IMR-90 (cell line): ENCODE results near the gene CEP43. TPM values are rescaled to one million over a fixed set of nuclear protein-coding genes. Genes with fewer than 3 reads are reported as not detected.

Source experiments
- ATAC-seq: fragments of 200-7000 bp; cut with Tn5 transposase; 2 replicates; pipeline ENCODE4 v1.9.1; 2020; ENCODE audit warnings: low read depth, mild to moderate bottlenecking, moderate library complexity
- BruUV-seq: library from RNA; stranded (reverse); fragments of 400-500 nt; replicated peaks from 2 replicates; lab custom pipeline; 2021; lab: Mats Ljungman, UMichigan
- CTCF ChIA-PET: fragments of 300-600 bp; formaldehyde crosslinking; extraction: SDS; loops from one replicate; lab custom pipeline; 2021; ENCODE audit warnings: antibody characterized with exemption; lab: Yijun Ruan, JAX
- POLR2A ChIA-PET: fragments of 300-600 bp; sonication (Branson Sonifier 250); formaldehyde crosslinking; loops from one replicate; lab custom pipeline; 2022; ENCODE audit warnings: antibody characterized with exemption; ENCODE audit not compliant: unreplicated experiment; lab: Charles Lee
- DNase-seq: peaks from one replicate; pipeline ENCODE4 v3.0.0; 2013
- H2AFZ ChIP-seq: replicated peaks from 2 replicates; pipeline ENCODE3; 2013; ENCODE audit warnings: low read length, mild to moderate bottlenecking; ENCODE audit not compliant: poor library complexity
- H2AK5ac ChIP-seq: 2 replicates; pipeline ENCODE4 v1.6.1; 2013; ENCODE audit warnings: low read depth, low read length, inconsistent platforms
- H2AK9ac ChIP-seq: replicated peaks from 2 replicates; pipeline ENCODE3; 2013; ENCODE audit warnings: mild to moderate bottlenecking, low read depth, low read length, moderate library complexity; ENCODE audit not compliant: poor library complexity
- H2BK120ac ChIP-seq: 2 replicates; pipeline ENCODE4 v1.6.1; 2013; ENCODE audit warnings: low read depth, low read length, inconsistent platforms
- H2BK15ac ChIP-seq: 3 replicates; pipeline ENCODE4 v1.6.1; 2013; ENCODE audit warnings: low read depth, low read length, inconsistent platforms
- H2BK20ac ChIP-seq: 2 replicates; pipeline ENCODE4 v1.6.1; 2013; ENCODE audit warnings: low read depth, mild to moderate bottlenecking, inconsistent platforms, low read length, moderate library complexity
- H2BK5ac ChIP-seq: 2 replicates; pipeline ENCODE4 v1.6.1; 2013; ENCODE audit warnings: mild to moderate bottlenecking, low read depth, low read length, inconsistent platforms; ENCODE audit not compliant: poor library complexity, severe bottlenecking
- H3K14ac ChIP-seq: replicated peaks from 2 replicates; pipeline ENCODE4 v1.6.1; 2013; ENCODE audit warnings: low read depth, low read length, inconsistent platforms
- H3K18ac ChIP-seq: 2 replicates; pipeline ENCODE4 v1.6.1; 2013; ENCODE audit warnings: low read depth, low read length, control low read depth
- H3K23ac ChIP-seq: 2 replicates; pipeline ENCODE4 v1.6.1; 2013; ENCODE audit warnings: low read depth, low read length, inconsistent platforms
- H3K27ac ChIP-seq: 2 replicates; pipeline ENCODE4 v1.5.1; 2013; ENCODE audit warnings: mild to moderate bottlenecking, control low read depth, low read length; ENCODE audit not compliant: insufficient read depth
- H3K27me3 ChIP-seq: 2 replicates; pipeline ENCODE4 v1.6.1; 2013; ENCODE audit warnings: low read length; ENCODE audit not compliant: control insufficient read depth, insufficient read depth
- H3K36me3 ChIP-seq: 2 replicates; pipeline ENCODE4 v1.6.1; 2013; ENCODE audit warnings: low read length, mixed read lengths; ENCODE audit not compliant: control insufficient read depth, insufficient read depth
- H3K4ac ChIP-seq: 2 replicates; pipeline ENCODE4 v1.6.1; 2013; ENCODE audit warnings: low read depth, low read length, inconsistent platforms
- H3K4me1 ChIP-seq: 2 replicates; pipeline ENCODE4 v1.6.1; 2013; ENCODE audit warnings: low read length, mixed read lengths; ENCODE audit not compliant: control insufficient read depth, insufficient read depth
- H3K4me2 ChIP-seq: 2 replicates; pipeline ENCODE4 v1.6.1; 2013; ENCODE audit warnings: low read depth, mild to moderate bottlenecking, control low read depth, low read length, moderate library complexity
- H3K4me3 ChIP-seq: 2 replicates; pipeline ENCODE4 v1.5.1; 2013; ENCODE audit warnings: low read depth, mild to moderate bottlenecking, control low read depth, low read length, moderate library complexity; ENCODE audit not compliant: insufficient read depth
- H3K56ac ChIP-seq: 2 replicates; pipeline ENCODE4 v1.6.1; 2013; ENCODE audit warnings: low read length, inconsistent platforms; ENCODE audit not compliant: insufficient read depth; ENCODE audit errors: extremely low read depth
- H3K79me1 ChIP-seq, 2 experiments: 2 replicates each; pipeline ENCODE4 v1.6.1; 2013; ENCODE audit warnings: low read length in 2 of 2, inconsistent platforms in 1 of 2, low read depth in 1 of 2
- H3K9ac ChIP-seq: 2 replicates; pipeline ENCODE4 v1.6.1; 2013; ENCODE audit warnings: low read depth, low read length, control low read depth
- H3K9me1 ChIP-seq: 2 replicates; pipeline ENCODE4 v1.6.1; 2013; ENCODE audit warnings: low read length, inconsistent platforms; ENCODE audit not compliant: insufficient read depth
- H3K9me3 ChIP-seq: 2 replicates; pipeline ENCODE4 v1.6.1; 2013; ENCODE audit warnings: low read length; ENCODE audit not compliant: control insufficient read depth, insufficient read depth
- H4K20me1 ChIP-seq: 2 replicates; pipeline ENCODE4 v1.6.1; 2013; ENCODE audit warnings: low read length, inconsistent platforms; ENCODE audit not compliant: insufficient read depth
- H4K5ac ChIP-seq: 2 replicates; pipeline ENCODE4 v1.6.1; 2013; ENCODE audit warnings: mild to moderate bottlenecking, low read depth, low read length, control low read depth
- H4K8ac ChIP-seq, 2 experiments: 2 replicates each; pipeline ENCODE4 v1.6.1; 2013; ENCODE audit warnings: low read depth in 2 of 2, low read length in 2 of 2, control low read depth in 1 of 2, inconsistent platforms in 1 of 2
- H4K91ac ChIP-seq: 2 replicates; pipeline ENCODE4 v1.6.1; 2013; ENCODE audit warnings: low read depth, low read length, inconsistent platforms; ENCODE audit not compliant: insufficient read depth
- WGBS, 2 experiments: methylation state at CpG; one replicate each; pipeline versions ENCODE4 v1.1.5 to v1.1.7; 2013; ENCODE audit warnings: missing lambda C conversion rate in 2 of 2; ENCODE audit not compliant: insufficient read length in 1 of 2; ENCODE audit errors: extremely low coverage in 2 of 2; 5-methylcytosine and 5-hydroxymethylcytosine counted together
- dilution Hi-C: fragments of 300-500 bp; cut with HindIII; formaldehyde crosslinking; loops from one replicate; pipeline ENCODE4 v1.14.3; 2018; ENCODE audit warnings: low sequenced_read_pairs; ENCODE audit not compliant: unreplicated experiment
- in situ Hi-C: fragments of 300-500 bp; cut with MboI; formaldehyde crosslinking; loops from 3 replicates; pipeline ENCODE4 v1.14.3; 2019; ENCODE audit warnings: low sequenced_read_pairs, inconsistent platforms, mixed read lengths
- intact Hi-C: fragments of 100-400 bp; cut with micrococcal nuclease; formaldehyde crosslinking; loops from 2 replicates; pipeline ENCODE4 v1.10.0; 2022
- polyA plus RNA-seq, 3 experiments: library from polyadenylated mRNA; depleted of rRNA; stranded (reverse); fragments of >200 nt; gene quantifications; 2 replicates each; pipeline ENCODE4 v1.2.3, GENCODE V29; 2012; ENCODE audit warnings: low replicate concordance in 1 of 3
- total RNA-seq: library from RNA; depleted of rRNA; stranded (reverse); fragments of >200 nt; gene quantifications from 2 replicates; pipeline ENCODE4 v1.2.3, GENCODE V29; 2012
- TF ChIP-seq, protein P1 (sequence below): conservative IDR thresholded peaks from 2 replicates; pipeline ENCODE4 v1.5.1; 2012; ENCODE audit warnings: mild to moderate bottlenecking, low read depth, low read length, improper control_type of control experiment

CEP43 gene
- total and polyA plus RNA-seq, 2 of the 4 experiments (the other 2 are of a cell fraction) = 8.6 to 10.7 TPM

DNA sequence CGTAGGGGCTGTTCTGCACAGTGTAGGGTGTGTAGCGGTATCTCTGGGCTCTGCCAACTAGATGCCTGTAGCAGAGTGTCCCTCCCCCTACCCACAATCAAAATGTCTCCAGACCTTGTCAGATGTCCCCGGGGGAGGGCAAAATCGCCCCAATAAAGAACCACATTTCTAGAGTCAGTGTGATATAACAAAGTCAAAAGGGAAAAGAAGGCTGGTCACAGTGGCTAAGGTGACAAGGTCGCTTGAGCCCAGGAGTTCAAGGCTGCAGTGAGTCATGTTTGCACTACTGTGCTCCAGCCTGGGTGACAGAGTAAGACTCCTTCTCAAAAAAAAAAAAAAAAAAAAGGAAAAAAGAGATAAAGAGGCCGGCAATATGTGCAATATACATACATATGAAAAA is 11.7 kb upstream of the CEP43 start:
- H3K36me3 ChIP-seq = no peaks in the 10 kb centered on the region; the same call in 1 of the 2 replicates
- no peak overlapping the region for H2BK15ac ChIP-seq
- H3K27ac ChIP-seq = no peak overlapping the region
- H3K18ac ChIP-seq = no peak overlapping the region
- in situ Hi-C loops = loop anchor here (25.0 kb wide), 1 partner anchor 350 kb away; the partner anchor contains the start of gene RPS6KA2
- H2AK9ac ChIP-seq = no peak overlapping the region
- WGBS, 2 experiments = no CpG with 5 or more reads among the region's 6 CpGs
- intact Hi-C loops = no loop called here
- H3K9me1 ChIP-seq = no peaks in the 10 kb centered on the region; the same call in 1 of the 2 replicates
- H3K4me1 ChIP-seq = no peaks in the 10 kb centered on the region
- no peak overlapping the region for H3K56ac ChIP-seq
- H3K4me2 ChIP-seq = no peak overlapping the region
- H2BK120ac ChIP-seq = no peak overlapping the region
- no peak overlapping the region for H2AK5ac ChIP-seq
- no peak overlapping the region for H3K14ac ChIP-seq
- DNase-seq (no peak), ATAC-seq (no peak)
- H4K8ac ChIP-seq = no peak overlapping the region
- H4K5ac ChIP-seq = no peak overlapping the region
- no peaks in the 10 kb centered on the region for H4K20me1 ChIP-seq
- peaks cover 27 to 40% of the 10 kb centered on the region in 2 experiments; a peak in 3 of 4 replicates for H3K79me1 ChIP-seq
- dilution Hi-C loops = no loop called here
- no peak overlapping the region for H3K9ac ChIP-seq
- H3K4me3 ChIP-seq = no peak overlapping the region
- TF ChIP-seq, protein P1, sequence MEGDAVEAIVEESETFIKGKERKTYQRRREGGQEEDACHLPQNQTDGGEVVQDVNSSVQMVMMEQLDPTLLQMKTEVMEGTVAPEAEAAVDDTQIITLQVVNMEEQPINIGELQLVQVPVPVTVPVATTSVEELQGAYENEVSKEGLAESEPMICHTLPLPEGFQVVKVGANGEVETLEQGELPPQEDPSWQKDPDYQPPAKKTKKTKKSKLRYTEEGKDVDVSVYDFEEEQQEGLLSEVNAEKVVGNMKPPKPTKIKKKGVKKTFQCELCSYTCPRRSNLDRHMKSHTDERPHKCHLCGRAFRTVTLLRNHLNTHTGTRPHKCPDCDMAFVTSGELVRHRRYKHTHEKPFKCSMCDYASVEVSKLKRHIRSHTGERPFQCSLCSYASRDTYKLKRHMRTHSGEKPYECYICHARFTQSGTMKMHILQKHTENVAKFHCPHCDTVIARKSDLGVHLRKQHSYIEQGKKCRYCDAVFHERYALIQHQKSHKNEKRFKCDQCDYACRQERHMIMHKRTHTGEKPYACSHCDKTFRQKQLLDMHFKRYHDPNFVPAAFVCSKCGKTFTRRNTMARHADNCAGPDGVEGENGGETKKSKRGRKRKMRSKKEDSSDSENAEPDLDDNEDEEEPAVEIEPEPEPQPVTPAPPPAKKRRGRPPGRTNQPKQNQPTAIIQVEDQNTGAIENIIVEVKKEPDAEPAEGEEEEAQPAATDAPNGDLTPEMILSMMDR = no peak
- POLR2A ChIA-PET = no interaction called here
- no peak overlapping the region for H4K91ac ChIP-seq
- CTCF ChIA-PET = interaction anchor here (1.3 kb wide), 1 partner anchor 201 kb away, joined by 8 read pairs; no protein-coding TSS in a partner anchor
- no peaks in the 10 kb centered on the region for H3K27me3 ChIP-seq
- H2BK20ac ChIP-seq = no peak overlapping the region
- no peaks in the 10 kb centered on the region for H3K9me3 ChIP-seq
- H2BK5ac ChIP-seq = no peak overlapping the region
- no peak overlapping the region for H3K23ac ChIP-seq
- no TSS peak for BruUV-seq
- no peak overlapping the region for H3K4ac ChIP-seq
- no peak overlapping the region for H2AFZ ChIP-seq
